Right atrium auricular region (tissue), 2 donors: ENCODE results near the gene PDK4. TPM values are rescaled to one million over a fixed set of nuclear protein-coding genes. Genes with fewer than 3 reads are reported as not detected.

Source experiments
- DNase-seq: peaks from one replicate; pipeline ENCODE4 v3.0.0-alpha.2; 2019; ENCODE audit warnings: low spot score
- H3K27ac ChIP-seq, 2 donors: fragments of 200-600 bp; sonication (generic); 1 replicate in 1 of 2; 2 replicates in 1 of 2; pipeline ENCODE4 v1.5.1; 2016 to 2019
- H3K27me3 ChIP-seq, 2 donors: fragments of 200-600 bp; sonication (generic); one replicate each; pipeline versions ENCODE4 v1.5.1 to v1.6.0; 2017 to 2019
- H3K36me3 ChIP-seq: fragments of 200-600 bp; sonication (generic); one replicate; pipeline ENCODE4 v1.5.1; 2016
- H3K4me1 ChIP-seq, 2 donors: fragments of 200-600 bp; sonication (generic); one replicate each; pipeline versions ENCODE4 v1.5.1 to v1.6.0; 2017 to 2019
- H3K4me3 ChIP-seq, 2 donors: fragments of 200-600 bp; sonication (generic); 1 replicate in 1 of 2; 2 replicates in 1 of 2; pipeline ENCODE4 v1.5.1; 2017 to 2019; ENCODE audit warnings: mild to moderate bottlenecking in 1 of 2, moderate library complexity in 1 of 2
- H3K9me3 ChIP-seq, 2 donors: fragments of 200-600 bp; sonication (generic); one replicate each; pipeline ENCODE4 v1.5.1; 2019
- CTCF ChIP-seq, 2 donors: fragments of 200-600 bp; sonication (generic); IDR thresholded peaks; one replicate each; pipeline ENCODE4 v1.5.1; 2019; ENCODE audit warnings: antibody characterized with exemption in 2 of 2
- total RNA-seq, 2 donors: library from RNA; depleted of rRNA; stranded (reverse); fragments of >200 nt; gene quantifications; one replicate each; pipeline ENCODE4 v1.1.0, GENCODE V29; 2016

The PDK4 gene
- total RNA-seq = 100 to 1,000 TPM; 337 to 712 TPM

DNA sequence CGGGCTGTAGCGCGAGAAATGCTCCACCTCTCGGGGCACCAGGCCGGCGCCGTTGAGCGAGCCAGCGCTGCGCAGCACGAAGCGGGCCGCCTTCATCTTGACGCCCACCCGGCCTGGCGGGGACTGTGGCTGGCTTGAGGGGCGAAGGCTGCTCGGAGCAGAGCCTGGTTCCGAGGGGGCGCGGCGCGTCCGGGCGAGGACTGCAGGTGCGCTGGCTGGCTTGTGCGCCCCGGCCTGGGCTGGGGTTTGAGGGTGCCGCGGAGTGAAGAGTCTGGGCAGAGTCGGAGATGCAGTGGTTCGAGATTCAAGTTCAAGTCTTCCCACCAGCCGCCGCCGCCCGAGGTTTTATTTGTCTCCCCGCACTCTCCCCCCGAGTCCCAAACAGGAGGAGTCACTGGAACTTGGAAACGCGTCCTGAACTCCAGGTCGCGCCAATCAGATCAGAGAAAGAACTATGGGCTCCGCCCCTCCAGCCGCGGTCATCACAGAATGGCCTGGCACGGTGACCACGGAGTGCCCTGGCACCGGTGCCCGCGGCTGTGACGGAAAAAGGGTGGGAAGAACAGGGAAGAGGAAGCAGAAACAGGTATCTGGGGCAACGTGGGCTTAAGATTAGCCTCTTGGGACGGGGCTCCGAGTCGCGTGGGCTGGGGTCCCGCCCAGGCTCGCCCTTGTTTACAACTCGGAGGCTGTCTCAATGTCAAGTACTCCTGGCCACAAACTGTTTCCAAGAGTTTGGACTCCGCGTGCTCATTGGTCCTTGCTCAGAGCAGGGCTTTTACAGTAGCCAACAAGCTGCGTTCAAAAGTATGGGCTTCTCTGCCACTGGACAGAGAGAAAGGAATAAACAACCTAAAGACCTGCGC, at the start of gene PDK4:
Gene PDK4 (minus strand): TSS at position 319 of the 866 bp plus-strand sequence. CDS start 223 bp downstream, at position 96.
- H3K4me1 ChIP-seq = peaks cover 0 to 47% of the 10 kb centered on the region in 2 donors
- peak; percentile 99 for DNase-seq
- no peaks in the 10 kb centered on the region for H3K9me3 ChIP-seq
- peak within 1 kb of the TSS; percentile 95 to 100 for H3K27ac ChIP-seq
- peaks cover 49% of the 10 kb centered on the region for H3K36me3 ChIP-seq
- H3K4me3 ChIP-seq = peak within 1 kb of the TSS; percentile 79 to 97
- TF ChIP-seq CTCF (IDR thresholded peaks at IDR 0.05) = no peak
- H3K27me3 ChIP-seq = no peaks in the 10 kb centered on the region

DNA sequence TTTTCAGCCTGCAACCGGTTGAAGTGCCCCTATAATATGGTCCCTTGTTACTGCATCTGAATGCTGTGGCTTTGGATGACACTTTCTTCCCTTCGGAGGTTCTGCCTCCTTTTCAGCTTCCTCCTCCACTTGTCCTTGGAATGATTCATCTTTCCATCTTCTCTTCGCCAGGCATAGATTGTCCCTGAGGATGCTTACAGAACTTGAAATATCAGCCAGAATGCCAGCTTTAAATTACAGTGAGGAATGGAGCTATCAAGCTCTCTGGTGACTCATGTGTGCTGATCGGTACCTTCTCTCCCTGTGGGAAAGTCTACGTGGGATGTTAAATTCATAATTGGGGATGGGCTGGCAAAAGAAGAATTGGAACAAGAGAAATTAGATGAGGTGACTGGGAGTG, 45.9 kb upstream of the PDK4 start:
- no peak for TF ChIP-seq CTCF (IDR thresholded peaks at IDR 0.05)
- H3K4me1 ChIP-seq = no peaks in the 10 kb centered on the region
- no peaks in the 10 kb centered on the region for H3K9me3 ChIP-seq

GRCh38 chr7:95636140-95636940, 40.0 kb upstream of the PDK4 start:
- no peak overlapping the region for H3K4me3 ChIP-seq
- no peaks in the 10 kb centered on the region for H3K9me3 ChIP-seq
- no peak overlapping the region for H3K27ac ChIP-seq
- no peaks in the 10 kb centered on the region for H3K36me3 ChIP-seq
- no peaks in the 10 kb centered on the region for H3K4me1 ChIP-seq
- no peaks in the 10 kb centered on the region for H3K27me3 ChIP-seq
- TF ChIP-seq CTCF (IDR thresholded peaks at IDR 0.05) = no peak
- no peak for DNase-seq

More for the DNA sequence above, 45.9 kb upstream of the PDK4 start:
- no peaks in the 10 kb centered on the region for H3K27me3 ChIP-seq
- no peaks in the 10 kb centered on the region for H3K36me3 ChIP-seq
- H3K27ac ChIP-seq = no peak overlapping the region
- no peak overlapping the region for H3K4me3 ChIP-seq
- no peak for DNase-seq

DNA sequence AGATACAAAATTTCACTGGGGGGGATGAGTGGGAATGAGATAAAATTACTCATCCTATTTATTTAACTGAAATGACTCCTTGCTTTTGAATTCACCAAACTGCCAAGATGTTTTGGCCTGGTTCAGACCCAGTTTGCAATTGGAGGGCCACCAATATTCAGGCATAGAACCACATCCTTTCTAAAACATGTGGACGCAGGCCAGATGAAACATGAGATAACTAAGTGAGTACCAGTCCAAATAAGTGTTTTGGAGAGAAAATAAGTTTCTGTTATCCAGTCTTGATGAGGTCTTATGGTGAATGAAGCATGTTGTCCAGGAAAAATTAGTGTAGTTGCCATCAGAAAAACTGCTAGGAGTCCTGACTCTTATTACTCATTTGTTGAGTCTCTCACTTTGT, 36.3 kb upstream of the PDK4 start:
- Histone ChIP-seq H3K9me3 (no peaks in the 10 kb centered on the region), H3K27me3 (no peaks in the 10 kb centered on the region), H3K4me3 (no peak overlapping the region), H3K36me3 (no peaks in the 10 kb centered on the region), H3K27ac (peak overlapping the region in 1 of 2 donors; percentile 31), H3K4me1 (peaks cover 0 to 20% of the 10 kb centered on the region in 2 donors)
- DNase-seq = peak; percentile 72
- no peak for TF ChIP-seq CTCF (IDR thresholded peaks at IDR 0.05)

- no peak for TF ChIP-seq CTCF (IDR thresholded peaks at IDR 0.05)
- no peak overlapping the region for H3K4me3 ChIP-seq
- H3K9me3 ChIP-seq = no peaks in the 10 kb centered on the region
Measured at GRCh38 chr7:95631527-95631926, 35.2 kb upstream of the PDK4 start.

More at GRCh38 chr7:95631527-95631926, 35.2 kb upstream of the PDK4 start:
- DNase-seq = no peak
- Histone ChIP-seq H3K36me3 (no peaks in the 10 kb centered on the region), H3K4me1 (peaks cover 0 to 20% of the 10 kb centered on the region in 2 donors), H3K27me3 (no peaks in the 10 kb centered on the region), H3K27ac (peak overlapping the region in 1 of 2 donors; percentile 90)
